PC-3 (cell line): ENCODE data around the gene VSTM4.

Experiments
- EZH2 ChIP-seq: fragments of 300-600 bp; sonication (generic); IDR thresholded peaks from one replicate; pipeline ENCODE4 v1.6.1; 2017; ENCODE audit warnings: antibody characterized with exemption, mild to moderate bottlenecking, low read length; ENCODE audit not compliant: unreplicated experiment
- EZH2phosphoT487 ChIP-seq: fragments of 300-600 bp; sonication (generic); IDR thresholded peaks from 2 replicates; pipeline ENCODE4 v1.6.1; 2018; ENCODE audit warnings: mild to moderate bottlenecking, antibody characterized with exemption, low read length, borderline replicate concordance
- TF ChIP-seq, protein P1 (sequence below): fragments of 300-600 bp; sonication (generic); conservative IDR thresholded peaks from 2 replicates; pipeline ENCODE4 v1.5.1; 2017; ENCODE audit warnings: antibody characterized with exemption, low read depth, mild to moderate bottlenecking, low read length

DNA sequence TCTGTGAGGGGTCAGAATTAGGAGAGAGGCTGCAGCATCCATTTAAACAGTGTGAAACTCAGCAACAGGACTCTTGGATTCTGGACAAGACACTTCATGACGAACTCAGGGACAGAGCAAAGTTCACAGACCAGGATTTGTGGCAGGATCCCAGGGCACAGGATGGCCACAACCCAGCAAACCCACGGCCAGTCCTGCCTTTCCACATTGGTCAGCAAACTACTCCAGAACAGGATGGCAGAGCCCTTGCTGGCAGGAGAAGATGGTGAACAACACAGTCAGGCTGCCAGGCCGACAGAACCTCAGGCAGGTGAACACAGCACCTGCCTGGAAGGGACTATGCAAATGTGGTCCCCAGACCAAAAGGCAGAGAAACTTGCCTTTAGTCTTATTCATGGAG is 34.4 kb downstream of the VSTM4 start:
- TF ChIP-seq EZH2, result no peak
- TF ChIP-seq EZH2phosphoT487, result no peak
- TF ChIP-seq, protein P1, sequence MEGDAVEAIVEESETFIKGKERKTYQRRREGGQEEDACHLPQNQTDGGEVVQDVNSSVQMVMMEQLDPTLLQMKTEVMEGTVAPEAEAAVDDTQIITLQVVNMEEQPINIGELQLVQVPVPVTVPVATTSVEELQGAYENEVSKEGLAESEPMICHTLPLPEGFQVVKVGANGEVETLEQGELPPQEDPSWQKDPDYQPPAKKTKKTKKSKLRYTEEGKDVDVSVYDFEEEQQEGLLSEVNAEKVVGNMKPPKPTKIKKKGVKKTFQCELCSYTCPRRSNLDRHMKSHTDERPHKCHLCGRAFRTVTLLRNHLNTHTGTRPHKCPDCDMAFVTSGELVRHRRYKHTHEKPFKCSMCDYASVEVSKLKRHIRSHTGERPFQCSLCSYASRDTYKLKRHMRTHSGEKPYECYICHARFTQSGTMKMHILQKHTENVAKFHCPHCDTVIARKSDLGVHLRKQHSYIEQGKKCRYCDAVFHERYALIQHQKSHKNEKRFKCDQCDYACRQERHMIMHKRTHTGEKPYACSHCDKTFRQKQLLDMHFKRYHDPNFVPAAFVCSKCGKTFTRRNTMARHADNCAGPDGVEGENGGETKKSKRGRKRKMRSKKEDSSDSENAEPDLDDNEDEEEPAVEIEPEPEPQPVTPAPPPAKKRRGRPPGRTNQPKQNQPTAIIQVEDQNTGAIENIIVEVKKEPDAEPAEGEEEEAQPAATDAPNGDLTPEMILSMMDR, result no peak
